Amniotic epithelial cell (primary cell): ENCODE results near the gene ZNG1A.
"Not testable (repeated sequence)": the region's sequence is repeated elsewhere in the genome, so short reads cannot be mapped to it uniquely, and the experiment has no call there.

Source experiments
- DNase-seq: peaks from one replicate; pipeline ENCODE4 v3.0.0-alpha.2; 2010; ENCODE audit warnings: low read depth

The ZNG1A gene

DNA sequence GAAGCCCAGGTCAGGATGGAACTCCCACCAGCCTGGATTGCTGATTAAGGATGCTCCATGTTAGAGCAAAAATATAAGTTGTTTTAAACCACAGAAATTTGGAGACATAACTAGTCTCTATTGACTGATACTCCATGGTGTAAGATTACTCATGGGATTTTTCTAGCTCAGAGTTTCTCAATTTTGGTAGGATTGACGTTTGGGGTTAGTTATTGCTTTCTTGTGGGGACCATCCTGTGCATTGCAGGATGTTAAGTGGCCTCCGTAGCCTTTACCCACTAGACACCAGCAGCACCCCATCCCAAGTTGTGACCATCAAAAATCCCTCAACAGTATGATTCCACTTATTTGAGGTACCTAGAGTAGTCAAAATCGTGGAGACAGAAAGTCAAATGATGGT is 80.1 kb downstream of the ZNG1A start:
- DNase-seq = not testable (repeated sequence)

DNA sequence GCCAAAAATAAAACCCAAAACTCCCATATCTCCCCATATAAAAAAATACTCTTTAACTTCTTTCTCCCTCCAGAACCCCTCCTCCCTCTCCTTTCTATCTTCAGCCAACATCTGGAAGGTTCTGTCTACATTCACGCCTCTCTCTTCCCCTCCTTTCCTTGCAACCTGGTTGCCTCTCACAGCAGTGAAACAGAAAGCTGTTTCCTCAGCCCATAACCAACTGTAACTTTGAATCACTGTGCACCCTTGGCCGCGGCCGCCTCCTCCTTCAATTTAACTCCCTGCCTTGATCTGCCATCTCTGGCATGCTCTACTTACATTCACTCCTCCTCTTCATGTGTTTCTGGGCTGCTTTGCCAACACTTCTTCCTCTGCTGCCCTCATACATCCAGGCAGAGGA is 83.9 kb downstream of the ZNG1A start:
- peak; percentile 17 for DNase-seq

DNA sequence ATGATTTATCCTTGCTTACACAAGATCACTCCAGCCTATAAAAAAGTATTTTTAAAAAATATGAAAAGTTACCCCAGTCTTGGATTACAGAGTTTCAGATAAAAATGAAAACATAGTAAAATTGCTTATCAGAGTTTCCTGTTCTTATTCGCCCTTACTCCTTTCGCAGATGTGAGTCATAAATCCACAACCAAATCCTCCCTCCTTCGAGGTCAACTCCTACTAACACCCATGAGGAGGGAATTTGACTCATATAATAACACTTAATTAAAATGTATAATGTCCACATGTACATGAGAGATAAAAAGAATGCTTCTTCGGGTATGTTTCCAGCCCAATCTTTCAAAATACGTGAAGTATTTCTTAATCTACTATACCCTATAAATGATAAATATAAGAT is 84.5 kb downstream of the ZNG1A start:
- DNase-seq = peak; percentile 46

DNA sequence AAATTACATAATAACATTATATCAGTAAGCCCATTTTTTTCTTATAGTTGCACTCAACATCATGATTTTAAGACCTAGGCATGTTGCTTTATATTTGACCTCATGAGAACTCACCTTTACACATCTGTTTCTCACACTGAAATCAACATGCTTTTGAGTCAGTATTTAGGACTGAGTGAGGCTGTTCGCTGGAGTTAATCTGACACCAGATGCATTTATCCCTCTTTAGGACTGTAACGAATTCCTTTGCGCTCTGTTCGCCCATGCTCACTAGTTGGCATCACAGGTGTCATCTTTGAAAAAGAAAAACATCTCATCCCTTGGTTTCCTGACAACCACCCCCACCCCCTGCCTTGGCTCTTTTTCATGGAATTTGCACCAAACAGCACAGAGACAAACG is 84.9 kb downstream of the ZNG1A start:
- not testable (repeated sequence) for DNase-seq

DNA sequence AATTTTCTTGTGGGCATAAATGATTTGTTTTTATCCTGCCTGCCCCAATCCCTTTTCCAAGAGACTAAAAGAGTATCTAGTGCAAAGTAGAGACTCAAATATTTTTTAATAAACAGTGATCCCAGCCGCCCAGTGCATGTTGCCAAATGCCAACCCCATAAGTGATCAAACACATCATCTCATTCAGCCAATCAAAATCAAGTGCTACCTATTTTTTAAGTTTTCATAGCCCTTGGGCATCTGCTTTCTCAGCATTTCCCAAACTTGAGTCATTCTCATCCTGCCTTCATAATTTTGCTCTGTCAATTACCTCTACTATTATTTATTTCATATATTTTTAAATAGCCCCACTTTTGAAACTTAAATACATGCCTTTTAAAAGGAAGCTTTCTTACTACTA is 88.0 kb downstream of the ZNG1A start:
- DNase-seq = not testable (repeated sequence)

DNA sequence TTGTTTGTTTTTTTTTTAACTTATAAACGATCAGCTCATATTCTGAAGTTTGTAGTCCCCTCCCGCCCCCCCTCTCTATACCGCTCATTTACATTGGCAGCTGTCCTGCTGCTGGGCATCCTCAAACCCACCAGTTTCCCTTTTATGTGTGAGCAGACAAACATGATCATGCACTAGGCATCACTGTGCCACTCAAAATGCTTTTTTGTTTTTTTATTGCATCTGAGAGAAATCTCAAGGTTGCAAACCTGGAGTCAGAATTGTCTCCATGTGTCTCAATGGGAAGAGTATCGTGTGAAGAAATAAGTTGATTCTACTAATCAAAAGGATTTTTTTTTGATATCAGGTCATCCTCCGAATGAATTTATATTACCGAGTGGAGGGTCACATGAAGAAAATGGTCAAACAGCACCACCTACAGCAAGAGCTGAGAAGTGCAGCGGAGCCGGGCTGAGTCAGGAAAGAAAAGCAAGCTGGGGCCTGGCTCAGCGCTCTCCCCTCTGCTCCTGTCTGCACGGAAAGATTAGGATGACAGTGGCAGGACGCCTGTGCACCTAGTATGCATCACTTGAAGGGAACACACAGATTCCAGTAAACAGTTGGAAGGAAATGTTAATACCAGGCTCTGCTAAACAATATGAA is 90.3 kb downstream of the ZNG1A start:
- DNase-seq = not testable (repeated sequence)

DNA sequence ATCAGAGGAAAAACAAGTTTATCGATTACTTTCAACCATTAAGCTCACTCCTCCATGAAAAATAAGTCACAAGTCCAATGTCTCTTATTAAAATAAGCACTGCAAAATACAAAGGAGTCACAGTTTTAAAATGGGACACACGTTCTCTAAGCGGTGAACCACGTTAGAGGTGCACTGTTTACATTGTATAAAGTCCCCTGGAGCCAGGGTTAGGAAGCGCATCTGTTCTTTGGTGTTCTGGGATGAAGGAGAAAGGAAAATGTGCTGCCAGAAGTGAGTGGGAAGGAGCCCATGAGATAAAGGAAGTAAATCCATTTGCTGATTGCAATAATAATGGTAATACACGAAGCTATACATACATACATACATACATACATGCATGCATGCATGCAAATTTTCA is 91.0 kb downstream of the ZNG1A start:
- not testable (repeated sequence) for DNase-seq

DNA sequence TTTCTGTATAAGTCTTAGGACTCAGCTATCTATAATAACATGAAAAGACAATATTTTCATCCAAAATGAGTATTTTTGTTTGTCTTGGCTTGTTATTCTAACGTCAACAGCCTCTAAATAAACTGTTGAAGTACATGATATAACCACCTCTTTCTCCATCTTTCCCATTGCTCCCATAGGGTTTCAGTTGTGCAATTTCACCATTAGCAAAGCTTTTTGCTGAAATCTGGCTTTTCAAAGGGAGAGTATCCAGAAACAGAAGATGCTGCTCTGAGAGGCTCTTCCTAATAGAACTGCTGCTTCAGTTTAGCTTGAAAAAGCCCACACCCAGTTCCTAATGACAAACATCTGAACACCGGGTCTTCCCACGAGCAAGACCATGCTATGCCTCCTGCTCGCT is 91.8 kb downstream of the ZNG1A start:
- not testable (repeated sequence) for DNase-seq

DNA sequence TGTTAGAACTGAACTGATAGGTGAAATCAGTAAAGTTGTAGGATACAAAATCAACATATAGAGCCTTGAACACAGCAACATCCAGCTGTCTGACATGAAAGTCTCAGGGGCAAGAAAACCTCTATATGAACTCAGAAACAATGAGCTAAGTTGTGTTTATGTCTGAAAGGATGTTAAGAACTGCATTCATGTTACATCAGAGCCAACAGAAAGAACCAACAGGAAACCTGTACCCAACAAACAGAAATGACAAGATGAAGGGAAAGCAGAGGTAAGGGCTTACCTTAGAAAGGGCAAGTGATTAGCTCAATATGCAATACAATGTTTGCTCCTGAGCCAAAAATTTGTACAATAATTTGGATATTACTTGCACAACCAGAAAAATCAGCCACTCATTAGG is 92.2 kb downstream of the ZNG1A start:
- not testable (repeated sequence) for DNase-seq

DNA sequence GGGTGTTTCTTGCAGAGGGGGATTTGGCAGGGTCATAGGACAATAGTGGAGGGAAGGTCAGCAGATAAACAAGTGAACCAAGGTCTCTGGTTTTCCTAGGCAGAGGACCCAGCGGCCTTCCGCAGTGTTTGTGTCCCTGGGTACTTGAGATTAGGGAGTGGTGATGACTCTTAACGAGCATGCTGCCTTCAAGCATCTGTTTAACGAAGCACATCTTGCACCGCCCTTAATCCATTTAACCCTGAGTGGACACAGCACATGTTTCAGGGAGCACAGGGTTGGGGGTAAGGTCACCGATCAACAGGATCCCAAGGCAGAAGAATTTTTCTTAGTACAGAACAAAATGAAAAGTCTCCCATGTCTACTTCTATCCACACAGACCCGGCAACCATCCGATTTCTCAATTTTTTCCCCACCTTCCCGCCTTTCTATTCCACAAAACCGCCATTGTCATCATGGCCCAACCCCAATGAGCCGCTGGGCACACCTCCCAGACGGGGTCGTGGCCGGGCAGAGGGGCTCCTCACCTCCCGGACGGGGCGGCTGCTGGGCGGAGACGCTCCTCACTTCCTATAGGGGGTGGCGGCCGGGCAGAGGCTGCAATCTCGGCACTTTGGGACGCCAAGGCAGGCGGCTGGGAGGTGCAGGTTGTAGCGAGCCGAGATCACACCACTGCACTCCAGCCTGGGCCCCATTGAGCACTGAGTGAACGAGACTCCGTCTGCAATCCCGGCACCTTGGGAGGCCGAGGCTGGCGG is 95.7 kb downstream of the ZNG1A start:
- DNase-seq = not testable (repeated sequence)

DNA sequence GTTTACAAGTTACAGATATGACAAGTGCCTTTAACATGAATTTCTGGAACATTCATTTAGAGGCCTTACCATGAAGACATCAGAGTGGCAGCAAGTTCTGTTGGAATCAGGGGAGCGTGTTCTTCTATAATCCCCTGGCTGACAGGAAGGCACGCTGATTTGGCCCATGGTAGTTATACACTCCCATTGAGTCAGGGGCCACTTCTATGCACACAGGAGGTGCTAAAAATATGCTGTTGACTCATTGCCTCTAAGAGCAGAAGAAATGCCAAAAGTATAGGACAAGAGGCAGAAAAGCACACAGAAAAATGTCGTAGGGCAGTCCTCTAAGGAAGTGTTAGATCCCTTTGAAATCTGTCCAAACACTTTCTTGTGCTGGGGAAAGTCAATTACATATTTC is 100.5 kb downstream of the ZNG1A start:
- DNase-seq = not testable (repeated sequence)

DNA sequence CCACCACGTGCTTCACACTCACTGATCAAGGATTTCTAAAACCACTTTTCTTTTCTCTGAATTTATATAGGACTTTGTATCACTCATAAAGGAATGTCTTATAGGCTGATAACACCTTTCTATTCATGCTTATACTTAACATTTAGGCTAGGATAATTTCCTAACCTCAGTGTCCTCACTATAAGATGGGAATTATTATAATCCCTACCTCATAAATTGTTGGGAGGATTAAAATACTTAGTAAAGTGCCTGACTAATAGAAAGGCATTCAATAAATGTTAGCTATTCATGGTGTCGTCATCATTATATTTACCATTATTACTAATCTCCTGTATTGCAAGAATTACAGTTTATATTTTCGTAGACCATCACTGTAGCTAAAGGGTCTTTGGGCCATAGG is 102.5 kb downstream of the ZNG1A start:
- DNase-seq = not testable (repeated sequence)

DNA sequence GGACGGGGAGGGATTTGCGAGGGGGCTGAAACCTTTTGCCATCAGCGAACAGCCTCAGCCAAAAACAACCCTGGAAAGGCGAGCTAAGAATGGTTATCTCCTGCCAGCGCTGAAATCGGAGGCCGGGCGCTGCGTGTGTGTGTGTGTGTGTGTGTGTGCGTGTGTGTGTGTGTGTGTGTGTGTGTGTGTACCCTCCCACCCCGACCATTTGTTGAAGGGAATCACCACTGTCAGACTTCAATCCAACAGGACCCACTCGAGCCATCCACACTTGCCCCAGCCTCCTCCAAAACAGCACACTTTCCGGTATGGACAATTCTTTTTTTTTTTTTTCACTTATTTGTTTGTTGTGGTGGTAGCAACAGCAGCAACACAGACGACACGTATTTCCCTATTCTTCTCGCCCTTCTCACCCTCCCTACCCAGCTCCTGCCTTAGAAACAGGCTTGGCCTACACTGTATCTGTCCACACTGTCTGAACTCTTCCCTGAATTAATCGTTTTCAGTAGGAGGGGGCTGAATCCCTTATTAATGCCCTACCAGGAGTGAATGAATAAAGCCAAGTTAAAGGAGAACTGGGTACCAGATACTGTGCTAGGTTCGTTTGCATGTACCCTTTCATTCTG is 104.8 kb downstream of the ZNG1A start:
- DNase-seq = not testable (repeated sequence)

DNA sequence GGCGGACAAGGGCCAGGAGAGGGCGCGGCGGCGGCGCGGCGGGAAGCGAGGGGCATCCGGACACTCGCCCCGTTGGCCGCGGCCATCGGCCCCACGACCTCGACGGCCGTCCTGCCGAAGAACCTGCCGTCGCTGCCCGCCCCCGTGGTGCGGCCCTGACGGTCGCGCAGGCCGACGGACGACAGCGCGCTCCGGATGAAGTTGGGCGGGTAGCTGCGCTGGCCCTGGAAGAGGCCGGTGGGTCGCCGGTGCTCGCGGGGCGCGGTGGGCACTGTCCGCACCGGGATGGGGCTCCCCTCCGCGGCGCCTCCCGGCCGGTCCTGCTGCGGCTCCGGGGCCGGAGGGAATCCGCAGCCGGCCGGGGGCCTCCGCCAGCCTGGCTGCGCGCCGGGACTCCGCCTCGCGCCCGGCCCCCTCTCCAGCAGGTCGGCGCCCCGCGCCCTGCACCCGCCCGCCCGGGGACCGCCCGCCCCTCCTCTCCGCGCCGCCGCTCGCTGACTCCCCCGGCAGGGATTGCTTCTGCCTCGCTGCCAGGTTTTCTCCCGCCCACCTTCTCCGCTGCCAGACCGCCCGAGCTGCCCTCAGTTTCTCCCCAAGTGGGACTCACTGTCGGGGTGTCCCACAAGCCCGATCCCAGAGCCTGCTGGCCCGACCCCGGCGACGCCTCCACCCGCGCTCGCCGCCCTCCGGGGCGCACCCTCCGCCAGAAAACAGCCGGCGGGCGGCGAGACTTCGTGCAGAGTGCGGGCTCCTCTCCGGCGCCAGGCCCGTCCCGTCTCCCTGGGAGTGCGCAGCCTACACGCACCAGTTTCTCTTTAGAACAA is 105.6 kb downstream of the ZNG1A start:
- not testable (repeated sequence) for DNase-seq
